Spleen (tissue), 11 donors: ENCODE data around the gene GNG5. TPM values are rescaled to one million over a fixed set of nuclear protein-coding genes. Genes with fewer than 3 reads are reported as not detected.

Source experiments
- DNase-seq: peaks from one replicate; pipeline ENCODE4 v3.0.0-alpha.2; 2020
- H3K27ac ChIP-seq, 8 donors: fragments of 200-600 bp; sonication (generic) in 7 of 8; 1 replicate in 4 of 8; 2 replicates in 4 of 8; pipeline versions ENCODE4 v1.5.0 to v1.8.0; 2016 to 2021; ENCODE audit warnings: inconsistent platforms in 4 of 8, mild to moderate bottlenecking in 4 of 8, moderate library complexity in 1 of 8
- H3K27me3 ChIP-seq, 7 donors: fragments of 200-600 bp; sonication (generic) in 6 of 7; replicated peaks in 1 of 7; 1 replicate in 4 of 7; 2 replicates in 3 of 7; pipeline versions ENCODE4 v1.5.0 to v1.8.0; 2016 to 2021; ENCODE audit warnings: inconsistent platforms in 3 of 7, mild to moderate bottlenecking in 1 of 7
- H3K36me3 ChIP-seq, 6 donors: fragments of 200-600 bp; sonication (generic) in 5 of 6; 1 replicate in 4 of 6; 2 replicates in 2 of 6; pipeline versions ENCODE4 v1.5.0 to v1.8.0; 2016 to 2021; ENCODE audit warnings: inconsistent platforms in 2 of 6
- H3K4me1 ChIP-seq, 6 donors: fragments of 200-600 bp; sonication (generic) in 5 of 6; 1 replicate in 3 of 6; 2 replicates in 3 of 6; pipeline versions ENCODE4 v1.5.0 to v1.8.0; 2016 to 2021; ENCODE audit warnings: inconsistent platforms in 3 of 6
- H3K4me3 ChIP-seq, 8 donors: fragments of 200-600 bp; sonication (generic) in 7 of 8; 1 replicate in 4 of 8; 2 replicates in 4 of 8; pipeline versions ENCODE4 v1.5.0 to v1.8.0; 2016 to 2021; ENCODE audit warnings: inconsistent platforms in 4 of 8, mild to moderate bottlenecking in 4 of 8, moderate library complexity in 2 of 8
- H3K9me3 ChIP-seq, 8 donors: fragments of 200-600 bp; sonication (generic) in 7 of 8; 1 replicate in 4 of 8; 2 replicates in 4 of 8; pipeline versions ENCODE4 v1.5.0 to v1.8.0; 2016 to 2021; ENCODE audit warnings: inconsistent platforms in 4 of 8
- POLR2A ChIP-seq, 3 donors: fragments of 450-650 bp; IDR thresholded peaks; one replicate each; pipeline ENCODE4 v1.5.1; 2017; ENCODE audit warnings: antibody characterized with exemption in 3 of 3, mild to moderate bottlenecking in 1 of 3
- POLR2AphosphoS5 ChIP-seq, 3 donors: sonication (generic); formaldehyde crosslinking; IDR thresholded peaks; one replicate each; pipeline ENCODE4 v1.5.1; 2017; ENCODE audit warnings: antibody characterized with exemption in 3 of 3
- WGBS, 5 donors: extraction: QIAGEN DNeasy Blood & Tissue Kit in 3 of 5; methylation state at CpG; one replicate each; pipeline versions ENCODE4 v1.1.5 to v1.1.7; 2013 to 2018; 5-methylcytosine and 5-hydroxymethylcytosine counted together
- intact Hi-C: fragments of 100-400 bp; cut with DNase I; formaldehyde crosslinking; loops from one replicate; pipeline ENCODE4 v1.15.0; 2023; ENCODE audit warnings: low total_unique reads
- polyA plus RNA-seq, 3 donors: library from polyadenylated mRNA; stranded (reverse); fragments of 200-250 nt; gene quantifications; one replicate each; pipeline ENCODE4 v1.2.1, GENCODE V29; 2013
- total RNA-seq, 7 donors: library from RNA; depleted of rRNA in 3 of 7; stranded (reverse); fragments of >200 nt in 3 of 7; fragmentation: NEBNext Ultra II Directional in 4 of 7; extraction: Animal tissue kit (Norgen Biotek cat#: 25700) in 4 of 7; gene quantifications; one replicate each; pipeline versions ENCODE4 v1.1.0 to v1.2.1, GENCODE V29; 2016 to 2021
- TF ChIP-seq, protein P1 (sequence below), 11 experiments: fragments of 200-600 bp in 7 of 11; fragments of 450-650 bp in 4 of 11; sonication (generic) in 4 of 11; IDR thresholded peaks in 8 of 11; conservative IDR thresholded peaks in 3 of 11; 1 replicate in 7 of 11; 2 replicates in 4 of 11; pipeline versions ENCODE4 v1.4.0 to v1.8.0; 2016 to 2021; ENCODE audit warnings: antibody characterized with exemption in 11 of 11, inconsistent platforms in 4 of 11, mild to moderate bottlenecking in 1 of 11
- donor health status: healthy with polysubstance abuse.
- donor health status: DM: no; HTN: no; CAD: no; lungs with moderate emphysema.
- donor health status: DM: no; HTN: no; CAD: no.
- donor health status: Bipolar disorder and iron deficiency.
- donor health status: healthy.
- donor health status: DM: no; HTN: no; CAD: no.
- donor health status: DM: yes; HTN: yes; CAD: no.

The GNG5 gene
- total and polyA plus RNA-seq, 10 donors = 56.5 to 162 (median 90.4) TPM

DNA sequence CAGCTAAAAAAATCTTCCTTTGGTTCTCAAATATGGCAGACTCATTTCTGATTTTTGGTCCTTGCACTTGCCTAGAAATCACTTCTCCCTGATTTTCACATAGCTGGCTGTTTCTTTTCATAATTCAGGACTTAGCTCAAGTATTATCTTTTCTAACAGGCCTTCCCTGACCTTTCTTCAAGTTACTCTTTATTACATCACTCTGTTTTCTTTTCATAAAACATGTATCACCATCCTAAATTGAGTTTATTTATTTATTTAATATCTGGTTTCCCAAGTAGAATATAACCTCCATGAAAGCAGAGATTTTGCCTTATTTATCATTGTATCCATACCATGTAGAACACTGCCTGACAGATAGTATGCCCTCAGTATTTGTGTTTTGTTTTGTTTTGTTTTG lies 18.2 kb upstream of the GNG5 start:
- TF ChIP-seq POLR2A (IDR thresholded peaks at IDR 0.05) (no peak), POLR2AphosphoS5 (IDR thresholded peaks at IDR 0.05) (no peak)
- TF ChIP-seq, protein P1, sequence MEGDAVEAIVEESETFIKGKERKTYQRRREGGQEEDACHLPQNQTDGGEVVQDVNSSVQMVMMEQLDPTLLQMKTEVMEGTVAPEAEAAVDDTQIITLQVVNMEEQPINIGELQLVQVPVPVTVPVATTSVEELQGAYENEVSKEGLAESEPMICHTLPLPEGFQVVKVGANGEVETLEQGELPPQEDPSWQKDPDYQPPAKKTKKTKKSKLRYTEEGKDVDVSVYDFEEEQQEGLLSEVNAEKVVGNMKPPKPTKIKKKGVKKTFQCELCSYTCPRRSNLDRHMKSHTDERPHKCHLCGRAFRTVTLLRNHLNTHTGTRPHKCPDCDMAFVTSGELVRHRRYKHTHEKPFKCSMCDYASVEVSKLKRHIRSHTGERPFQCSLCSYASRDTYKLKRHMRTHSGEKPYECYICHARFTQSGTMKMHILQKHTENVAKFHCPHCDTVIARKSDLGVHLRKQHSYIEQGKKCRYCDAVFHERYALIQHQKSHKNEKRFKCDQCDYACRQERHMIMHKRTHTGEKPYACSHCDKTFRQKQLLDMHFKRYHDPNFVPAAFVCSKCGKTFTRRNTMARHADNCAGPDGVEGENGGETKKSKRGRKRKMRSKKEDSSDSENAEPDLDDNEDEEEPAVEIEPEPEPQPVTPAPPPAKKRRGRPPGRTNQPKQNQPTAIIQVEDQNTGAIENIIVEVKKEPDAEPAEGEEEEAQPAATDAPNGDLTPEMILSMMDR (IDR thresholded peaks at IDR 0.05 in 8 of 11, conservative IDR thresholded peaks at IDR 0.05 in 3 of 11) = no peak
- H3K27me3 ChIP-seq = no peaks in the 10 kb centered on the region
- no peak overlapping the region for H3K4me3 ChIP-seq
- intact Hi-C loops = no loop called here
- no peaks in the 10 kb centered on the region for H3K4me1 ChIP-seq
- H3K9me3 ChIP-seq = peaks cover 0 to 3% (median 0%) of the 10 kb centered on the region in 8 donors
- H3K27ac ChIP-seq = no peak overlapping the region
- no peak for DNase-seq
- peaks cover 0 to 14% (median 0%) of the 10 kb centered on the region in 6 donors for H3K36me3 ChIP-seq

- no peaks in the 10 kb centered on the region for H3K27me3 ChIP-seq
- TF ChIP-seq POLR2AphosphoS5 (IDR thresholded peaks at IDR 0.05) = no peak
- no peak for TF ChIP-seq POLR2A (IDR thresholded peaks at IDR 0.05)
- TF ChIP-seq, protein P1 (IDR thresholded peaks at IDR 0.05 in 8 of 11, conservative IDR thresholded peaks at IDR 0.05 in 3 of 11) = no peak
- WGBS, 5 donors = 93 to 98% (median 96%) methylated on average over 3 of the region's 3 CpGs
- peaks cover 0 to 12% (median 10%) of the 10 kb centered on the region in 8 donors for H3K9me3 ChIP-seq
- peaks cover 0 to 6% (median 0%) of the 10 kb centered on the region in 6 donors for H3K36me3 ChIP-seq
- peaks cover 7 to 14% (median 9%) of the 10 kb centered on the region in 6 donors for H3K4me1 ChIP-seq
- intact Hi-C loops = no loop called here
- H3K4me3 ChIP-seq = no peak overlapping the region
- no peak for DNase-seq
- H3K27ac ChIP-seq = no peak overlapping the region
Observed at GRCh38 chr1:84510668-84511067, 4.3 kb upstream of the GNG5 start.

- intact Hi-C loops = no loop called here
- 45 to 94% (median 62%) methylated on average over 2 of the region's 2 CpGs for whole genome bisulfite sequencing, 5 donors
- Histone ChIP-seq H3K9me3 (peaks cover 0 to 12% (median 10%) of the 10 kb centered on the region in 8 donors), H3K4me3 (no peak overlapping the region), H3K36me3 (peaks cover 0 to 6% (median 0%) of the 10 kb centered on the region in 6 donors), H3K27me3 (no peaks in the 10 kb centered on the region), H3K27ac (no peak overlapping the region), H3K4me1 (peaks cover 7 to 16% (median 9%) of the 10 kb centered on the region in 6 donors)
- no peak for TF ChIP-seq POLR2AphosphoS5 (IDR thresholded peaks at IDR 0.05)
- TF ChIP-seq, protein P1 (IDR thresholded peaks at IDR 0.05 in 8 of 11, conservative IDR thresholded peaks at IDR 0.05 in 3 of 11) = no peak
- no peak for TF ChIP-seq POLR2A (IDR thresholded peaks at IDR 0.05)
- no peak for DNase-seq
Observed at GRCh38 chr1:84510165-84510564, 3.8 kb upstream of the GNG5 start.

GRCh38 chr1:84509029-84509428 lies 2.6 kb upstream of the GNG5 start:
- no peak overlapping the region for H3K27ac ChIP-seq
- DNase-seq = no peak
- 96 to 100% (median 97%) methylated on average over 4 of the region's 4 CpGs for WGBS, 5 donors
- no peaks in the 10 kb centered on the region for H3K27me3 ChIP-seq
- intact Hi-C loops = no loop called here
- H3K4me1 ChIP-seq = peaks cover 15 to 27% (median 21%) of the 10 kb centered on the region in 6 donors
- peaks cover 0 to 12% (median 10%) of the 10 kb centered on the region in 8 donors for H3K9me3 ChIP-seq
- H3K4me3 ChIP-seq = no peak overlapping the region
- TF ChIP-seq POLR2A (IDR thresholded peaks at IDR 0.05) (no peak), POLR2AphosphoS5 (IDR thresholded peaks at IDR 0.05) (no peak)
- TF ChIP-seq, protein P1 (IDR thresholded peaks at IDR 0.05 in 8 of 11, conservative IDR thresholded peaks at IDR 0.05 in 3 of 11) = no peak
- H3K36me3 ChIP-seq = peaks cover 0 to 6% (median 0%) of the 10 kb centered on the region in 6 donors
